GM19351 (cell line): ENCODE results near the gene DSCAM.

Experiments used
- ATAC-seq: cut with Tn5 transposase; IDR thresholded peaks from one replicate; pipeline ENCODE4 v1.9.1; 2021; ENCODE audit warnings: mild to moderate bottlenecking, moderate library complexity; ENCODE audit not compliant: unreplicated experiment

DSCAM gene

DNA sequence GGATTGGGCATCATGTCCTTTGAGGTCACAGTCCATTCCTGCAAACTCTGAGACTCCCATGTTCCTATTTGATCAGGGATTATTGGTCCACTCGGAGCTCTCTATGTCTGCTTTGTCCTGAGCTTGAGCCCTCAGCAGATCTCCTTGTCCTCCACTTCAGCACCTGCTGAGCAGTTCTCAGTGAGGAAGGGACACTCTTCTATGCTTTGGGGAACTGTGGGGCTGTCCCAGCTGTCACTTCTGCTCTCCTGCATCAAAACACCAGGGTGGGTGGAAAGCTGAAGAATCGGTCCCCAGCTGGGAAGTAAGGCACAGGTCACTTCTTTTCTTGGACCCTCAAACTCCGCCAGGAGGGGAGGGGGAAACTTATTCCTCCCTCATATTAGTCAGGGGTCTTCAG lies 880.2 kb downstream of the DSCAM start:
- ATAC-seq, result no peak

- ATAC-seq, result no peak
Observed at GRCh38 chr21:39965026-39965425, 881.9 kb downstream of the DSCAM start.

GRCh38 chr21:39961251-39961650 lies 885.7 kb downstream of the DSCAM start:
- no peak for ATAC-seq
